SK-N-SH (cell line): ENCODE results near the gene AFF3.

Source experiments
- RFX5 ChIP-seq: IDR thresholded peaks from 2 replicates; pipeline ENCODE4 v1.6.1; 2012; ENCODE audit warnings: mild to moderate bottlenecking, improper control_type of control experiment, low read length
- TAF1 ChIP-seq: IDR thresholded peaks from 2 replicates; pipeline ENCODE4 v1.6.1; 2012; ENCODE audit warnings: low read depth, mild to moderate bottlenecking, low read length, moderate library complexity, borderline replicate concordance

DNA sequence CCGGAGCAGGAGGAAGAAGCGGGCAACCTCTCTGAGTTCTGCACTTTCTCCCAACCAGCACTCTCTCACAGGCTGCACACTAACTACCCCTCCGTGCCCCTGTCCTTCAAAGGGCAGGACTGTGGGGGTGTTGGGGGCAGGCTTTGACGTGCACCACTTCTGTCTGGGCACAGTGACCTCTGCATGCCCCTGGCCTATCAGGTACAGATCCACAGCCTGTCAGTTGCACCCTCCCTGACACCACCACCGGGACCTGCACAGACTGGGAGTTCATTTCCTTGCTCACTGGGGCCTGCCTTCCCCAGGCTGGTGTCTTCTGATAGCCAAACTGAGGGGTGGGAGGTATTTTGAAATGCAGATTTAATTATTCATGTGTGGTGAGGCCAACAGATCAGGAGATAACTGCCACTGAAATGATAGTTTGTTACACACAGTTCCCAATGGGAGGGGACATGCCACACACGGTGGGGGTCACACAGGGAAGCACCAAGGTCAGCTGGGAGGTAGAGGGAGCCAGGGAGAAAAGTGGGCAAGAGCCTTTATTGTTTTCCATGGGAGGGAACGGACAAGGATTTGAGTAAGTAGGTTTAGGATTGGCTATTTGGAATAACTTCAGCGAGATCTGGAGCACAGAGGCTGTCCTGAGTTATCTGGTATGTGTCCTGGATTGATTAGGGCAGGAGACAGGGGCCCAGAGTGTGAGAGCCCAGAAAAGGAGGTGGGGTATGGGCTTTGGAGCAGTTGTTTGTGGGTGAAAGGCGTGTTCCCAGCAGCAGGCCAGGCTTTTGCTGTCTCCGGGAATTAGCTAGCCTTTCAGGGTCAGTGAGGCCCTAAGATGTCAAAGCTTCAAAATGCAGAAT is 251.6 kb downstream of the AFF3 start:
- no peak for TF ChIP-seq TAF1
- no peak for TF ChIP-seq RFX5
